ENCODE results near the gene IQSEC3. TPM values are rescaled to one million over a fixed set of nuclear protein-coding genes. Genes with fewer than 3 reads are reported as not detected.

IQSEC3 gene
- total and polyA plus RNA-seq, 2 donors from 2014 or later, result 1.4 to 6.9 TPM

- Histone ChIP-seq H3K4me3 (ENCODE audit: low read length in 3 of 3) (no peak overlapping the region), H3K36me3 (ENCODE audit: control insufficient read depth in 2 of 3, insufficient read depth in 3 of 3, low read length in 3 of 3) (peaks cover 0 to 30% (median 7%) of the 10 kb centered on the region in 3 donors), H3K27me3 (ENCODE audit: control insufficient read depth, insufficient read depth, low read length) (no peaks in the 10 kb centered on the region), H3K4me1 (ENCODE audit: control insufficient read depth in 2 of 3, insufficient read depth in 2 of 3, low read depth in 1 of 3, low read length in 3 of 3) (peaks cover 0 to 3% (median 0%) of the 10 kb centered on the region in 3 donors), H3K9me3 (ENCODE audit: control insufficient read depth in 2 of 3, insufficient read depth in 1 of 3, low read length in 3 of 3) (no peaks in the 10 kb centered on the region), H3K9ac (ENCODE audit: low read length in 3 of 3) (no peak overlapping the region), H3K27ac (ENCODE audit: low read depth in 2 of 2, low read length in 2 of 2) (no peak overlapping the region)
- FAIRE-seq (no peak), DNase-seq (no peak)
- TF ChIP-seq, protein P1, sequence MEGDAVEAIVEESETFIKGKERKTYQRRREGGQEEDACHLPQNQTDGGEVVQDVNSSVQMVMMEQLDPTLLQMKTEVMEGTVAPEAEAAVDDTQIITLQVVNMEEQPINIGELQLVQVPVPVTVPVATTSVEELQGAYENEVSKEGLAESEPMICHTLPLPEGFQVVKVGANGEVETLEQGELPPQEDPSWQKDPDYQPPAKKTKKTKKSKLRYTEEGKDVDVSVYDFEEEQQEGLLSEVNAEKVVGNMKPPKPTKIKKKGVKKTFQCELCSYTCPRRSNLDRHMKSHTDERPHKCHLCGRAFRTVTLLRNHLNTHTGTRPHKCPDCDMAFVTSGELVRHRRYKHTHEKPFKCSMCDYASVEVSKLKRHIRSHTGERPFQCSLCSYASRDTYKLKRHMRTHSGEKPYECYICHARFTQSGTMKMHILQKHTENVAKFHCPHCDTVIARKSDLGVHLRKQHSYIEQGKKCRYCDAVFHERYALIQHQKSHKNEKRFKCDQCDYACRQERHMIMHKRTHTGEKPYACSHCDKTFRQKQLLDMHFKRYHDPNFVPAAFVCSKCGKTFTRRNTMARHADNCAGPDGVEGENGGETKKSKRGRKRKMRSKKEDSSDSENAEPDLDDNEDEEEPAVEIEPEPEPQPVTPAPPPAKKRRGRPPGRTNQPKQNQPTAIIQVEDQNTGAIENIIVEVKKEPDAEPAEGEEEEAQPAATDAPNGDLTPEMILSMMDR (IDR thresholded peaks at IDR 0.05; ENCODE audit: borderline replicate concordance, extremely low read depth, insufficient read depth), result no peak
- intact Hi-C loops (cut with DNase I), result no loop called here
These were observed 129.4 kb downstream of the IQSEC3 start for GRCh38 chr12:195951-196350.

GRCh38 chr12:196436-196835, 129.9 kb downstream of the IQSEC3 start:
- Histone ChIP-seq H3K4me1 (ENCODE audit: control insufficient read depth in 2 of 3, insufficient read depth in 2 of 3, low read depth in 1 of 3, low read length in 3 of 3) (peaks cover 0 to 3% (median 0%) of the 10 kb centered on the region in 3 donors), H3K27ac (ENCODE audit: low read depth in 2 of 2, low read length in 2 of 2) (no peak overlapping the region), H3K36me3 (ENCODE audit: control insufficient read depth in 2 of 3, insufficient read depth in 3 of 3, low read length in 3 of 3) (peaks cover 0 to 31% (median 7%) of the 10 kb centered on the region in 3 donors), H3K9ac (ENCODE audit: low read length in 3 of 3) (no peak overlapping the region), H3K4me3 (ENCODE audit: low read length in 3 of 3) (no peak overlapping the region), H3K9me3 (ENCODE audit: control insufficient read depth in 2 of 3, insufficient read depth in 1 of 3, low read length in 3 of 3) (no peaks in the 10 kb centered on the region), H3K27me3 (ENCODE audit: control insufficient read depth, insufficient read depth, low read length) (no peaks in the 10 kb centered on the region)
- DNase-seq, result no peak
- TF ChIP-seq, protein P1 (IDR thresholded peaks at IDR 0.05; ENCODE audit: borderline replicate concordance, extremely low read depth, insufficient read depth), result no peak
- intact Hi-C loops (cut with DNase I), result no loop called here
- no peak for FAIRE-seq

DNA sequence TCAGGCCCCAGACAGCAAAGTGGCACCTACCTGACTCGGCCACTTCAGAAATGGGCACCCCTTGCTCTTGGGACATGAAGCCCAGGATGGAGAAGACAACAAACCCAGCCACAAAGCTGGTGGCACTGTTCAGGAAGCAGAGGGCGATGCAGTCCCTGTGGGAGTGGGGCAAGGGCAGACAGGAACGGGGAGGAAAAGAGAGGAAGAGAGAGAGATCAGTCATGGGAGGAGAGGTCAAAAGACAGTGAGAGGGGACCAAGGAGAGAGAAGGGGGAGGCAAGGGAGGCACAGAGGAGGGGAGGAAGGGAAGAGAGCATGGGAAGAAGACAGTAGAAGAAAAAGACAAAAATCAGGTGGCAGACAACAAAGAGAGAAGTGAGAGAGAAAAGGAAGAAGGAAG, 130.8 kb downstream of the IQSEC3 start:
- Histone ChIP-seq H3K9me3 (ENCODE audit: control insufficient read depth in 2 of 3, insufficient read depth in 1 of 3, low read length in 3 of 3) (no peaks in the 10 kb centered on the region), H3K9ac (ENCODE audit: low read length in 3 of 3) (no peak overlapping the region), H3K4me3 (ENCODE audit: low read length in 3 of 3) (no peak overlapping the region), H3K4me1 (ENCODE audit: control insufficient read depth in 2 of 3, insufficient read depth in 2 of 3, low read depth in 1 of 3, low read length in 3 of 3) (peaks cover 0 to 3% (median 0%) of the 10 kb centered on the region in 3 donors), H3K27me3 (ENCODE audit: control insufficient read depth, insufficient read depth, low read length) (no peaks in the 10 kb centered on the region), H3K27ac (ENCODE audit: low read depth in 2 of 2, low read length in 2 of 2) (no peak overlapping the region), H3K36me3 (ENCODE audit: control insufficient read depth in 2 of 3, insufficient read depth in 3 of 3, low read length in 3 of 3) (peaks cover 0 to 40% (median 11%) of the 10 kb centered on the region in 3 donors)
- intact Hi-C loops (cut with DNase I), result no loop called here
- FAIRE-seq (no peak), DNase-seq (no peak)
- TF ChIP-seq, protein P1 (IDR thresholded peaks at IDR 0.05; ENCODE audit: borderline replicate concordance, extremely low read depth, insufficient read depth), result no peak

Data from kidney (tissue), 14 donors.